ENCODE data around the gene S100PBP. TPM values are rescaled to one million over a fixed set of nuclear protein-coding genes. Genes with fewer than 3 reads are reported as not detected.

S100PBP gene
- total RNA-seq, 1 donor from 2014 or later, result 43.3 TPM

GRCh38 chr1:32861904-32862695 is 44.6 kb downstream of the S100PBP start:
- no peak for TF ChIP-seq CTCF (IDR thresholded peaks at IDR 0.05; ENCODE audit: unreplicated experiment)
- no peaks in the 10 kb centered on the region for H3K9me3 Mint-ChIP-seq (ENCODE audit: unreplicated experiment)
- peaks cover 2% of the 10 kb centered on the region for H3K27me3 Mint-ChIP-seq (ENCODE audit: unreplicated experiment)
- no peak for DNase-seq (ENCODE audit: low spot score)
- H3K4me3 Mint-ChIP-seq (ENCODE audit: unreplicated experiment), result peak overlapping the region; percentile 51
- peaks cover 29% of the 10 kb centered on the region for H3K4me1 Mint-ChIP-seq (ENCODE audit: unreplicated experiment)
- H3K27ac Mint-ChIP-seq (ENCODE audit: unreplicated experiment), result peak overlapping the region; percentile 82
- H3K36me3 Mint-ChIP-seq (ENCODE audit: low read depth, unreplicated experiment), result peaks cover 8% of the 10 kb centered on the region

DNA sequence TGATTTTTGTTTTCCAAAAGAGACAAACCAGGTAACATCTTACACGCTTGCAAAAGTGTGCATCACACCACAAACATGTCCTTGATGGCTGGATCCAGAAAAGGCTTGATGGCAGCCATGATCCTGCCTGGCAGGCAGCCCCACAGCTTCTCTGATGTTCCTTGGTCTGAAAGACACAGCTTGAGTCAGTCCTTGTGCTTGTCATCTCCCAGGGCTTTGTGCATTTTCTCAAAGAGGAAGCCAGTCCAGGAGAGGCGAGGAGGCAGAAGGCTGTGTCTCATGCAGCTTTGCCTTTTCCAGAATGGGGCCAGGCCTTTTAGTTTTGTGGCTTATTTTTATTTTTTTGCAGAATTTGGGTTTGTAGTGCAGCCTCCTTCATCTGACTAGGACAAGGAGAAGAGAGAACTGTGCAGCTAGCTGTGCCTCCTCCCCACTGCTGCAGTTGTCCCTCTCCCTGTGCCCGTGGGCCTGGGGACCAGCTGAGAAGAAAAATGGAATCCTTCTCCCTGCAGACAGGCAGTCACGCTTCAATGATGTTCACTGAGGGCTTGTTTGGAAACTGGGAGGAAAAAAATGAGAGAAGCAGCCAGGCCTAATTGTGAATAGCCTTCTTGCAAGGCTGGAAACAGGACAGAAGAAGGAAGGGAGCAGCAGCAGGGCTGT is 45.9 kb downstream of the S100PBP start:
- DNase-seq (ENCODE audit: low spot score), result no peak
- Mint-ChIP-seq H3K4me1 (ENCODE audit: unreplicated experiment) (peaks cover 29% of the 10 kb centered on the region), H3K27ac (ENCODE audit: unreplicated experiment) (no peak overlapping the region), H3K27me3 (ENCODE audit: unreplicated experiment) (peaks cover 5% of the 10 kb centered on the region), H3K9me3 (ENCODE audit: unreplicated experiment) (no peaks in the 10 kb centered on the region), H3K4me3 (ENCODE audit: unreplicated experiment) (no peak overlapping the region), H3K36me3 (ENCODE audit: low read depth, unreplicated experiment) (peaks cover 10% of the 10 kb centered on the region)
- TF ChIP-seq CTCF (IDR thresholded peaks at IDR 0.05; ENCODE audit: unreplicated experiment), result no peak

DNA sequence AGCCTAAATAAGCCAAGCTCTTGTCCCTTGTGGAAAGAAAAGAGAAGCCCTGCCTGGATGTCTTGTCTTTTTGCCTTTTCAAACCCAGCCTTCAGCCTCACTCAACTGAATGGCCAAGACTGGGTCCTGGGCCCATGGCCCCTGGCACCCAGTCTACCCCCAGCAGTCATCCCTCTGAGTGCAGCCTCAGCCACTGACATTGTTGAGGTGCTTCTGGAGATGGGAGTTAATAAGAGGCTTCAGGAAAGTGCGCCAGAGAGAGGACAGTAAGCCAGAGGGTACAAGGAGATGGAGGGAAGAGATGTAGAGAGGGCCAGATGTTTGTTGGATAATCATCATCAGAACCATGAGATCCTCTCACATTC is 46.4 kb downstream of the S100PBP start:
- TF ChIP-seq CTCF (IDR thresholded peaks at IDR 0.05; ENCODE audit: unreplicated experiment), result no peak
- Mint-ChIP-seq H3K27ac (ENCODE audit: unreplicated experiment) (no peak overlapping the region), H3K36me3 (ENCODE audit: low read depth, unreplicated experiment) (peaks cover 10% of the 10 kb centered on the region), H3K4me1 (ENCODE audit: unreplicated experiment) (peaks cover 29% of the 10 kb centered on the region), H3K4me3 (ENCODE audit: unreplicated experiment) (no peak overlapping the region), H3K9me3 (ENCODE audit: unreplicated experiment) (no peaks in the 10 kb centered on the region), H3K27me3 (ENCODE audit: unreplicated experiment) (peaks cover 9% of the 10 kb centered on the region)
- DNase-seq (ENCODE audit: low spot score), result no peak

DNA sequence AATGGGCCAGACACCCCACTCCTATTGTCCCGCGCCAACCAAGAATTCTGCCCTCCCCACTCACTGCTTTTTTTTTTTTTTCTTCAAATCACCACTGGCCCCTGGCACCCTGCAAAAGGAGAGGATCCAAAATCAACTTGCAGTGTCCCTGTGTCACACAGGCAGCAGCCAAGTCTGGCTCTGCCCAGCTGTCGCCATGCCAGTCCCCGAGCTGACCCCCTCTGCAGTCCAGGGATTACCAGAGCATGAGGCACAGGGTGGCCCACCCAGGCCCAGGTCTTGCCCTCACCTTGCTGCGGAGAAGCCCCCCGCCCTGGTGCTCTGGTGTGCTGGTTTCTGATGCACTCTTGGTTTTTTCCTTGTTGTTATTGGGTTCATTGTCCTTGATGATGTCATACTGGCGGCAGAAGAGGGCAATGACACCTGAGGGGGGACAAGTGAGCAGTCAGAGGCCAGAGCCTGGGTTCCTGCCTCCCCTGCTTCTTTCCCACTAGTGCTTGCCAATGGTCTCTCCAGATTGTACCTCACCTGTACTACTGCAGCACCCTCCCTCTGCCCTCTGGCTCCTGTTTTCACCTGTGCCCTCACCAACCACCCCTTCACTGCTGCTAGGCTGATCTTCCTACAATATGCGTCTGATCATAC is 47.0 kb downstream of the S100PBP start:
- no peak for DNase-seq (ENCODE audit: low spot score)
- no peaks in the 10 kb centered on the region for H3K9me3 Mint-ChIP-seq (ENCODE audit: unreplicated experiment)
- peaks cover 10% of the 10 kb centered on the region for H3K36me3 Mint-ChIP-seq (ENCODE audit: low read depth, unreplicated experiment)
- H3K4me3 Mint-ChIP-seq (ENCODE audit: unreplicated experiment), result no peak overlapping the region
- peaks cover 13% of the 10 kb centered on the region for H3K27me3 Mint-ChIP-seq (ENCODE audit: unreplicated experiment)
- peaks cover 30% of the 10 kb centered on the region for H3K4me1 Mint-ChIP-seq (ENCODE audit: unreplicated experiment)
- no peak for TF ChIP-seq CTCF (IDR thresholded peaks at IDR 0.05; ENCODE audit: unreplicated experiment)
- no peak overlapping the region for H3K27ac Mint-ChIP-seq (ENCODE audit: unreplicated experiment)

Data from endothelial cell (in vitro differentiated cells).